ENCODE data around the gene KIAA0232.

DNA sequence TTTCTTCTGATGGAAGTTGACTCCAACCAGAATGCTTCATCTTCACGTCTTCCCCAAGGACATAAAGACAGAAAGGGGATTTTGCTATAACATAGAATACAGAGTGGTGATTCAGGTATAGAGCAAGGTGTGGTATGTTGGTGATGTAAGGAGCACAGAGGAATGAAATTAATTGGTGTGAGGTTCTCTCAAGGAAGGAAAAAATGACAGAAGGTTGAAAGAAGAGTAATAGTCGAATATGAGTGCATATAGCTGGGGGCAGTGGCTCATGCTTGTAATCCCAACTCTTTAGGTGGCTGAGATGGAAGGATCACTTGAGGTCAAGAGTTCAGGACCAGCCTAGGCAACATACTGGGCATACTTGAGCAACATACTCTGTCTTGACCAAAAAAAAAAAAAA is 20.1 kb downstream of the KIAA0232 start:
- TF ChIP-seq, protein P1, sequence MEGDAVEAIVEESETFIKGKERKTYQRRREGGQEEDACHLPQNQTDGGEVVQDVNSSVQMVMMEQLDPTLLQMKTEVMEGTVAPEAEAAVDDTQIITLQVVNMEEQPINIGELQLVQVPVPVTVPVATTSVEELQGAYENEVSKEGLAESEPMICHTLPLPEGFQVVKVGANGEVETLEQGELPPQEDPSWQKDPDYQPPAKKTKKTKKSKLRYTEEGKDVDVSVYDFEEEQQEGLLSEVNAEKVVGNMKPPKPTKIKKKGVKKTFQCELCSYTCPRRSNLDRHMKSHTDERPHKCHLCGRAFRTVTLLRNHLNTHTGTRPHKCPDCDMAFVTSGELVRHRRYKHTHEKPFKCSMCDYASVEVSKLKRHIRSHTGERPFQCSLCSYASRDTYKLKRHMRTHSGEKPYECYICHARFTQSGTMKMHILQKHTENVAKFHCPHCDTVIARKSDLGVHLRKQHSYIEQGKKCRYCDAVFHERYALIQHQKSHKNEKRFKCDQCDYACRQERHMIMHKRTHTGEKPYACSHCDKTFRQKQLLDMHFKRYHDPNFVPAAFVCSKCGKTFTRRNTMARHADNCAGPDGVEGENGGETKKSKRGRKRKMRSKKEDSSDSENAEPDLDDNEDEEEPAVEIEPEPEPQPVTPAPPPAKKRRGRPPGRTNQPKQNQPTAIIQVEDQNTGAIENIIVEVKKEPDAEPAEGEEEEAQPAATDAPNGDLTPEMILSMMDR (IDR thresholded peaks at IDR 0.05; ENCODE audit: low read depth, low read length, missing input control): no peak
- TF ChIP-seq YY1 (IDR thresholded peaks at IDR 0.05): no peak
- TF ChIP-seq EGR1 (IDR thresholded peaks at IDR 0.05; ENCODE audit: low read depth in 2 of 2): no peak
- no peak for TF ChIP-seq RAD21 (IDR thresholded peaks at IDR 0.05)
- no peak for TF ChIP-seq JUND (IDR thresholded peaks at IDR 0.05)
- TF ChIP-seq TAF1 (conservative IDR thresholded peaks at IDR 0.05): no peak
- no peak for TF ChIP-seq REST (IDR thresholded peaks at IDR 0.05)
- TF ChIP-seq, protein P2, sequence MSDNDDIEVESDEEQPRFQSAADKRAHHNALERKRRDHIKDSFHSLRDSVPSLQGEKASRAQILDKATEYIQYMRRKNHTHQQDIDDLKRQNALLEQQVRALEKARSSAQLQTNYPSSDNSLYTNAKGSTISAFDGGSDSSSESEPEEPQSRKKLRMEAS (IDR thresholded peaks at IDR 0.05): no peak
- no peak for TF ChIP-seq HNF4A (conservative IDR thresholded peaks at IDR 0.05)
- TF ChIP-seq FOXA2 (IDR thresholded peaks at IDR 0.05): no peak
- no peak for TF ChIP-seq GABPA (IDR thresholded peaks at IDR 0.05 in 1 of 2, conservative IDR thresholded peaks at IDR 0.05 in 1 of 2)
- TF ChIP-seq RXRA (IDR thresholded peaks at IDR 0.05): no peak
- TF ChIP-seq, protein P3, sequence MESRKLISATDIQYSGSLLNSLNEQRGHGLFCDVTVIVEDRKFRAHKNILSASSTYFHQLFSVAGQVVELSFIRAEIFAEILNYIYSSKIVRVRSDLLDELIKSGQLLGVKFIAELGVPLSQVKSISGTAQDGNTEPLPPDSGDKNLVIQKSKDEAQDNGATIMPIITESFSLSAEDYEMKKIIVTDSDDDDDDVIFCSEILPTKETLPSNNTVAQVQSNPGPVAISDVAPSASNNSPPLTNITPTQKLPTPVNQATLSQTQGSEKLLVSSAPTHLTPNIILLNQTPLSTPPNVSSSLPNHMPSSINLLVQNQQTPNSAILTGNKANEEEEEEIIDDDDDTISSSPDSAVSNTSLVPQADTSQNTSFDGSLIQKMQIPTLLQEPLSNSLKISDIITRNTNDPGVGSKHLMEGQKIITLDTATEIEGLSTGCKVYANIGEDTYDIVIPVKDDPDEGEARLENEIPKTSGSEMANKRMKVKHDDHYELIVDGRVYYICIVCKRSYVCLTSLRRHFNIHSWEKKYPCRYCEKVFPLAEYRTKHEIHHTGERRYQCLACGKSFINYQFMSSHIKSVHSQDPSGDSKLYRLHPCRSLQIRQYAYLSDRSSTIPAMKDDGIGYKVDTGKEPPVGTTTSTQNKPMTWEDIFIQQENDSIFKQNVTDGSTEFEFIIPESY (IDR thresholded peaks at IDR 0.05): no peak
- no peak for TF ChIP-seq SP1 (IDR thresholded peaks at IDR 0.05)
